Spleen (tissue), 11 donors: Measurements from ENCODE around the gene TRPM2. TPM values are rescaled to one million over a fixed set of nuclear protein-coding genes. Genes with fewer than 3 reads are reported as not detected.
A peak's percentile ranks its signal among the peaks of the same experiment; 100 is the strongest.

ENCODE experiments used
- DNase-seq: peaks from one replicate; pipeline ENCODE4 v3.0.0-alpha.2; 2020
- H3K27ac ChIP-seq, 8 donors: fragments of 200-600 bp; sonication (generic) in 7 of 8; 1 replicate in 4 of 8; 2 replicates in 4 of 8; pipeline versions ENCODE4 v1.5.0 to v1.8.0; 2016 to 2021; ENCODE audit warnings: inconsistent platforms in 4 of 8, mild to moderate bottlenecking in 4 of 8, moderate library complexity in 1 of 8
- H3K27me3 ChIP-seq, 7 donors: fragments of 200-600 bp; sonication (generic) in 6 of 7; replicated peaks in 1 of 7; 1 replicate in 4 of 7; 2 replicates in 3 of 7; pipeline versions ENCODE4 v1.5.0 to v1.8.0; 2016 to 2021; ENCODE audit warnings: inconsistent platforms in 3 of 7, mild to moderate bottlenecking in 1 of 7
- H3K36me3 ChIP-seq, 6 donors: fragments of 200-600 bp; sonication (generic) in 5 of 6; 1 replicate in 4 of 6; 2 replicates in 2 of 6; pipeline versions ENCODE4 v1.5.0 to v1.8.0; 2016 to 2021; ENCODE audit warnings: inconsistent platforms in 2 of 6
- H3K4me1 ChIP-seq, 6 donors: fragments of 200-600 bp; sonication (generic) in 5 of 6; 1 replicate in 3 of 6; 2 replicates in 3 of 6; pipeline versions ENCODE4 v1.5.0 to v1.8.0; 2016 to 2021; ENCODE audit warnings: inconsistent platforms in 3 of 6
- H3K4me3 ChIP-seq, 8 donors: fragments of 200-600 bp; sonication (generic) in 7 of 8; 1 replicate in 4 of 8; 2 replicates in 4 of 8; pipeline versions ENCODE4 v1.5.0 to v1.8.0; 2016 to 2021; ENCODE audit warnings: inconsistent platforms in 4 of 8, mild to moderate bottlenecking in 4 of 8, moderate library complexity in 2 of 8
- H3K9me3 ChIP-seq, 8 donors: fragments of 200-600 bp; sonication (generic) in 7 of 8; 1 replicate in 4 of 8; 2 replicates in 4 of 8; pipeline versions ENCODE4 v1.5.0 to v1.8.0; 2016 to 2021; ENCODE audit warnings: inconsistent platforms in 4 of 8
- CTCF ChIP-seq, 11 experiments: fragments of 200-600 bp in 7 of 11; fragments of 450-650 bp in 4 of 11; sonication (generic) in 4 of 11; IDR thresholded peaks in 8 of 11; conservative IDR thresholded peaks in 3 of 11; 1 replicate in 7 of 11; 2 replicates in 4 of 11; pipeline versions ENCODE4 v1.4.0 to v1.8.0; 2016 to 2021; ENCODE audit warnings: antibody characterized with exemption in 11 of 11, inconsistent platforms in 4 of 11, mild to moderate bottlenecking in 1 of 11
- POLR2A ChIP-seq, 3 donors: fragments of 450-650 bp; IDR thresholded peaks; one replicate each; pipeline ENCODE4 v1.5.1; 2017; ENCODE audit warnings: antibody characterized with exemption in 3 of 3, mild to moderate bottlenecking in 1 of 3
- POLR2AphosphoS5 ChIP-seq, 3 donors: sonication (generic); formaldehyde crosslinking; IDR thresholded peaks; one replicate each; pipeline ENCODE4 v1.5.1; 2017; ENCODE audit warnings: antibody characterized with exemption in 3 of 3
- WGBS, 5 donors: extraction: QIAGEN DNeasy Blood & Tissue Kit in 3 of 5; methylation state at CpG; one replicate each; pipeline versions ENCODE4 v1.1.5 to v1.1.7; 2013 to 2018; 5-methylcytosine and 5-hydroxymethylcytosine counted together
- intact Hi-C: fragments of 100-400 bp; cut with DNase I; formaldehyde crosslinking; loops from one replicate; pipeline ENCODE4 v1.15.0; 2023; ENCODE audit warnings: low total_unique reads
- polyA plus RNA-seq, 3 donors: library from polyadenylated mRNA; stranded (reverse); fragments of 200-250 nt; gene quantifications; one replicate each; pipeline ENCODE4 v1.2.1, GENCODE V29; 2013
- total RNA-seq, 7 donors: library from RNA; depleted of rRNA in 3 of 7; stranded (reverse); fragments of >200 nt in 3 of 7; fragmentation: NEBNext Ultra II Directional in 4 of 7; extraction: Animal tissue kit (Norgen Biotek cat#: 25700) in 4 of 7; gene quantifications; one replicate each; pipeline versions ENCODE4 v1.1.0 to v1.2.1, GENCODE V29; 2016 to 2021
- donor health status: healthy with polysubstance abuse.
- donor health status: DM: no; HTN: no; CAD: no; lungs with moderate emphysema.
- donor health status: DM: no; HTN: no; CAD: no.
- donor health status: Bipolar disorder and iron deficiency.
- donor health status: healthy.
- donor health status: DM: no; HTN: no; CAD: no.
- donor health status: DM: yes; HTN: yes; CAD: no.

The TRPM2 gene
- total and polyA plus RNA-seq, 10 donors, result 10.4 to 44.1 (median 23.3) TPM

- WGBS, 5 donors, result 77 to 82% (median 78%) methylated on average over 13 to 19 of the region's 19 CpGs
- H3K4me1 ChIP-seq, result no peaks in the 10 kb centered on the region
- H3K36me3 ChIP-seq, result peaks cover 0 to 65% (median 37%) of the 10 kb centered on the region in 6 donors
- H3K4me3 ChIP-seq, result no peak overlapping the region
- H3K27ac ChIP-seq, result no peak overlapping the region
- intact Hi-C loops, result no loop called here
- H3K9me3 ChIP-seq, result peaks cover 0 to 3% (median 0%) of the 10 kb centered on the region in 8 donors
- DNase-seq, result peak; percentile 51
- H3K27me3 ChIP-seq, result peaks cover 0 to 24% (median 0%) of the 10 kb centered on the region in 7 donors
- TF ChIP-seq POLR2AphosphoS5 (IDR thresholded peaks at IDR 0.05), result peak in 1 of 3 donors; percentile 28
- TF ChIP-seq CTCF (IDR thresholded peaks at IDR 0.05 in 8 of 11, conservative IDR thresholded peaks at IDR 0.05 in 3 of 11), result no peak
- TF ChIP-seq POLR2A (IDR thresholded peaks at IDR 0.05), result no peak
Observed at GRCh38 chr21:44442266-44443125, 89.1 kb downstream of the TRPM2 start.

GRCh38 chr21:44443291-44443890, 90.0 kb downstream of the TRPM2 start:
- H3K9me3 ChIP-seq, result peaks cover 0 to 3% (median 0%) of the 10 kb centered on the region in 8 donors
- intact Hi-C loops, result no loop called here
- peak; percentile 64 for DNase-seq
- H3K4me3 ChIP-seq, result no peak overlapping the region
- H3K4me1 ChIP-seq, result no peaks in the 10 kb centered on the region
- H3K36me3 ChIP-seq, result peaks cover 0 to 56% (median 30%) of the 10 kb centered on the region in 6 donors
- no peak overlapping the region for H3K27ac ChIP-seq
- TF ChIP-seq CTCF (IDR thresholded peaks at IDR 0.05 in 8 of 11, conservative IDR thresholded peaks at IDR 0.05 in 3 of 11) (no peak), POLR2A (IDR thresholded peaks at IDR 0.05) (no peak), POLR2AphosphoS5 (IDR thresholded peaks at IDR 0.05) (no peak)
- WGBS, 5 donors, result 69 to 90% (median 83%) methylated on average over 7 to 17 of the region's 17 CpGs
- peaks cover 0 to 32% (median 1%) of the 10 kb centered on the region in 7 donors for H3K27me3 ChIP-seq

GRCh38 chr21:44443891-44444285, 90.5 kb downstream of the TRPM2 start:
- TF ChIP-seq POLR2AphosphoS5 (IDR thresholded peaks at IDR 0.05) (peak in 1 of 3 donors; percentile 26), CTCF (IDR thresholded peaks at IDR 0.05 in 8 of 11, conservative IDR thresholded peaks at IDR 0.05 in 3 of 11) (no peak)
- H3K4me1 ChIP-seq, result no peaks in the 10 kb centered on the region
- H3K36me3 ChIP-seq, result peaks cover 0 to 51% (median 26%) of the 10 kb centered on the region in 6 donors
- intact Hi-C loops, result no loop called here
- DNase-seq, result peak; percentile 62
- H3K4me3 ChIP-seq, result no peak overlapping the region
- 74 to 87% (median 80%) methylated on average over 9 to 12 of the region's 12 CpGs for WGBS, 5 donors
- peaks cover 0 to 3% (median 0%) of the 10 kb centered on the region in 8 donors for H3K9me3 ChIP-seq
- no peak overlapping the region for H3K27ac ChIP-seq
- H3K27me3 ChIP-seq, result peaks cover 0 to 37% (median 3%) of the 10 kb centered on the region in 7 donors
